ENCODE results near the gene DYNC2H1. TPM values are rescaled to one million over a fixed set of nuclear protein-coding genes. Genes with fewer than 3 reads are reported as not detected.

Gene DYNC2H1
- total RNA-seq, 1 experiment from 2014 or later: 12.4 TPM

DNA sequence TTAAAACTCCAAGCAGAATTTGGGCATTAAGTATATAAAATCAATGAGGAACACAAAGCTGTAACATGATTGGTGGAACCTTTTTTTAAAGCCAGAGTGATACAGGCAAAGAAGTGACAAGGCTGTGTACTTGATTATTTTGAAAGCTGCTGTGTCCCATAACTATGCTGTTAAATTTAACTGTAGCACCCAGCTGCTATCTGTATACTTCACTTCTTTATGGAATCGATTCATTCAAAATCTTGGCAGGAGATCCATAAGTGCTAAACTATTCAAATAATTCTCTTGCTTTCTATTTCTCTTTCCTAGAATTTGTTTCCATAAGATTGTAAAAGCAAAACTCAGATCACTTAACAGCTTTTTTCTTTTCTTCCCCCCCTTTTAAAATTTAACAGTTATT lies 231.7 kb downstream of the DYNC2H1 start:
- Histone ChIP-seq H3K27ac (ENCODE audit: low read length) (no peak overlapping the region), H3K9me3 (ENCODE audit: control insufficient read depth, insufficient read depth, low read depth, low read length) (no peaks in the 10 kb centered on the region), H3K4me1 (ENCODE audit: control insufficient read depth, insufficient read depth, low read length) (no peaks in the 10 kb centered on the region), H3K4me3 (ENCODE audit: low read depth in 2 of 2, low read length in 2 of 2) (no peak overlapping the region), H3K27me3 (ENCODE audit: control insufficient read depth, insufficient read depth, low read length) (no peaks in the 10 kb centered on the region), H3K36me3 (ENCODE audit: control insufficient read depth, insufficient read depth, low read length) (no peaks in the 10 kb centered on the region)
- DNase-seq (ENCODE audit: low read depth, low spot score): no peak
- TF ChIP-seq SIN3A (IDR thresholded peaks at IDR 0.05; ENCODE audit: borderline replicate concordance, insufficient read depth, low read depth, low read length) (no peak), TCF7L2 (IDR thresholded peaks at IDR 0.05; ENCODE audit: low read depth, low read length) (no peak), POLR2AphosphoS5 (IDR thresholded peaks at IDR 0.05; ENCODE audit: low read depth, low read length) (no peak)
- TF ChIP-seq, protein P1, sequence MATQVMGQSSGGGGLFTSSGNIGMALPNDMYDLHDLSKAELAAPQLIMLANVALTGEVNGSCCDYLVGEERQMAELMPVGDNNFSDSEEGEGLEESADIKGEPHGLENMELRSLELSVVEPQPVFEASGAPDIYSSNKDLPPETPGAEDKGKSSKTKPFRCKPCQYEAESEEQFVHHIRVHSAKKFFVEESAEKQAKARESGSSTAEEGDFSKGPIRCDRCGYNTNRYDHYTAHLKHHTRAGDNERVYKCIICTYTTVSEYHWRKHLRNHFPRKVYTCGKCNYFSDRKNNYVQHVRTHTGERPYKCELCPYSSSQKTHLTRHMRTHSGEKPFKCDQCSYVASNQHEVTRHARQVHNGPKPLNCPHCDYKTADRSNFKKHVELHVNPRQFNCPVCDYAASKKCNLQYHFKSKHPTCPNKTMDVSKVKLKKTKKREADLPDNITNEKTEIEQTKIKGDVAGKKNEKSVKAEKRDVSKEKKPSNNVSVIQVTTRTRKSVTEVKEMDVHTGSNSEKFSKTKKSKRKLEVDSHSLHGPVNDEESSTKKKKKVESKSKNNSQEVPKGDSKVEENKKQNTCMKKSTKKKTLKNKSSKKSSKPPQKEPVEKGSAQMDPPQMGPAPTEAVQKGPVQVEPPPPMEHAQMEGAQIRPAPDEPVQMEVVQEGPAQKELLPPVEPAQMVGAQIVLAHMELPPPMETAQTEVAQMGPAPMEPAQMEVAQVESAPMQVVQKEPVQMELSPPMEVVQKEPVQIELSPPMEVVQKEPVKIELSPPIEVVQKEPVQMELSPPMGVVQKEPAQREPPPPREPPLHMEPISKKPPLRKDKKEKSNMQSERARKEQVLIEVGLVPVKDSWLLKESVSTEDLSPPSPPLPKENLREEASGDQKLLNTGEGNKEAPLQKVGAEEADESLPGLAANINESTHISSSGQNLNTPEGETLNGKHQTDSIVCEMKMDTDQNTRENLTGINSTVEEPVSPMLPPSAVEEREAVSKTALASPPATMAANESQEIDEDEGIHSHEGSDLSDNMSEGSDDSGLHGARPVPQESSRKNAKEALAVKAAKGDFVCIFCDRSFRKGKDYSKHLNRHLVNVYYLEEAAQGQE (IDR thresholded peaks at IDR 0.05; ENCODE audit: insufficient read depth in 1 of 2, low read depth in 2 of 2, low read length in 1 of 2): no peak
- TF ChIP-seq, protein P2, sequence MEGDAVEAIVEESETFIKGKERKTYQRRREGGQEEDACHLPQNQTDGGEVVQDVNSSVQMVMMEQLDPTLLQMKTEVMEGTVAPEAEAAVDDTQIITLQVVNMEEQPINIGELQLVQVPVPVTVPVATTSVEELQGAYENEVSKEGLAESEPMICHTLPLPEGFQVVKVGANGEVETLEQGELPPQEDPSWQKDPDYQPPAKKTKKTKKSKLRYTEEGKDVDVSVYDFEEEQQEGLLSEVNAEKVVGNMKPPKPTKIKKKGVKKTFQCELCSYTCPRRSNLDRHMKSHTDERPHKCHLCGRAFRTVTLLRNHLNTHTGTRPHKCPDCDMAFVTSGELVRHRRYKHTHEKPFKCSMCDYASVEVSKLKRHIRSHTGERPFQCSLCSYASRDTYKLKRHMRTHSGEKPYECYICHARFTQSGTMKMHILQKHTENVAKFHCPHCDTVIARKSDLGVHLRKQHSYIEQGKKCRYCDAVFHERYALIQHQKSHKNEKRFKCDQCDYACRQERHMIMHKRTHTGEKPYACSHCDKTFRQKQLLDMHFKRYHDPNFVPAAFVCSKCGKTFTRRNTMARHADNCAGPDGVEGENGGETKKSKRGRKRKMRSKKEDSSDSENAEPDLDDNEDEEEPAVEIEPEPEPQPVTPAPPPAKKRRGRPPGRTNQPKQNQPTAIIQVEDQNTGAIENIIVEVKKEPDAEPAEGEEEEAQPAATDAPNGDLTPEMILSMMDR (IDR thresholded peaks at IDR 0.05): no peak
- ChIA-PET CTCF (no interaction called here), POLR2A (no interaction called here)
- intact Hi-C loops (cut with micrococcal nuclease; ENCODE audit: unreplicated experiment): no loop called here
- BruUV-seq (replicated peaks): no TSS peak
- in situ Hi-C loops (cut with HindIII; ENCODE audit: low pct_unique_long_range_greater_than_20kb, low sequenced_read_pairs): no loop called here
- no peak for ATAC-seq

DNA sequence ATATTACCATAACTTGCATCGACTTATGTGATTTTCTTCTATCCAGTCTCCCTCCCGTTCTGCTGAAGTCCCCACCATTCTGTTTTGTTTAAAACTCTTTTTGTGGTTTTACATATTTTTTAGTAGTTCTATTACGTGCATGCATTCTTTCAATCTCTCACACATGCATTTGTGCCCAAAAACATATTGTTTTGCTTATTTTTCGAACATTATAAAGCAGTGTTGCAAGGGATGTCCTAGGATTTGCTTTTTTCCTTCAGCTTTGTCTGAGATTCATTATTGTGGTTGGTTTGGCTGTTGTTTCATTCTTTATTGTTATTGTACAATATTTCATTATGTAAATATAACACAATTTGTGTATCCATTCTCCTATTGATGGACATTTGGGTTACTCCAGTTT lies 235.7 kb downstream of the DYNC2H1 start:
- Histone ChIP-seq H3K27ac (ENCODE audit: low read length) (no peak overlapping the region), H3K27me3 (ENCODE audit: control insufficient read depth, insufficient read depth, low read length) (no peaks in the 10 kb centered on the region), H3K4me1 (ENCODE audit: control insufficient read depth, insufficient read depth, low read length) (no peaks in the 10 kb centered on the region), H3K9me3 (ENCODE audit: control insufficient read depth, insufficient read depth, low read depth, low read length) (no peaks in the 10 kb centered on the region), H3K4me3 (ENCODE audit: low read depth in 2 of 2, low read length in 2 of 2) (no peak overlapping the region), H3K36me3 (ENCODE audit: control insufficient read depth, insufficient read depth, low read length) (no peaks in the 10 kb centered on the region)
- in situ Hi-C loops (cut with HindIII; ENCODE audit: low pct_unique_long_range_greater_than_20kb, low sequenced_read_pairs): no loop called here
- intact Hi-C loops (cut with micrococcal nuclease; ENCODE audit: unreplicated experiment): no loop called here
- TF ChIP-seq, protein P2 (IDR thresholded peaks at IDR 0.05): no peak
- TF ChIP-seq TCF7L2 (IDR thresholded peaks at IDR 0.05; ENCODE audit: low read depth, low read length) (no peak), SIN3A (IDR thresholded peaks at IDR 0.05; ENCODE audit: borderline replicate concordance, insufficient read depth, low read depth, low read length) (no peak), POLR2AphosphoS5 (IDR thresholded peaks at IDR 0.05; ENCODE audit: low read depth, low read length) (no peak)
- TF ChIP-seq, protein P1 (IDR thresholded peaks at IDR 0.05; ENCODE audit: insufficient read depth in 1 of 2, low read depth in 2 of 2, low read length in 1 of 2): no peak
- BruUV-seq (replicated peaks): no TSS peak
- ChIA-PET POLR2A (no interaction called here), CTCF (no interaction called here)
- ATAC-seq: no peak
- no peak for DNase-seq (ENCODE audit: low read depth, low spot score)

Measured in Panc1 (cell line).